Lower leg skin (tissue), 4 donors: ENCODE results near the gene GOLGA5. TPM values are rescaled to one million over a fixed set of nuclear protein-coding genes. Genes with fewer than 3 reads are reported as not detected.

Experiments
- DNase-seq, 2 donors: peaks; one replicate each; pipeline ENCODE4 v3.0.0-alpha.2; 2019; ENCODE audit warnings: low spot score in 2 of 2
- H3K4me3 ChIP-seq: fragments of 200-600 bp; sonication (generic); 2 replicates; pipeline ENCODE4 v1.5.1; 2017; ENCODE audit warnings: mild to moderate bottlenecking, low read depth; ENCODE audit not compliant: poor library complexity, severe bottlenecking
- POLR2A ChIP-seq, 2 donors: fragments of 450-650 bp; IDR thresholded peaks; one replicate each; pipeline ENCODE4 v1.6.1; 2016 to 2017; ENCODE audit warnings: antibody characterized with exemption in 2 of 2, mild to moderate bottlenecking in 1 of 2, moderate library complexity in 1 of 2
- WGBS, 2 donors: methylation state at CpG; one replicate each; pipeline ENCODE4 v1.1.5; 2018; 5-methylcytosine and 5-hydroxymethylcytosine counted together
- intact Hi-C: fragments of 100-400 bp; cut with DNase I; formaldehyde crosslinking; loops from one replicate; pipeline ENCODE4 v1.15.0; 2023; ENCODE audit warnings: low total_unique reads
- total RNA-seq, 4 donors: library from RNA; depleted of rRNA; stranded (reverse); fragments of >200 nt; gene quantifications; one replicate each; pipeline ENCODE4 v1.1.0, GENCODE V29; 2016
- TF ChIP-seq, protein P1 (sequence below), 3 donors: fragments of 450-650 bp; IDR thresholded peaks; one replicate each; pipeline ENCODE4 v1.5.1; 2016; ENCODE audit warnings: antibody characterized with exemption in 3 of 3, mild to moderate bottlenecking in 3 of 3, moderate library complexity in 2 of 3

GOLGA5 gene
- total RNA-seq, 4 donors from 2014 or later, result 32.5 to 43.8 (median 35.9) TPM

DNA sequence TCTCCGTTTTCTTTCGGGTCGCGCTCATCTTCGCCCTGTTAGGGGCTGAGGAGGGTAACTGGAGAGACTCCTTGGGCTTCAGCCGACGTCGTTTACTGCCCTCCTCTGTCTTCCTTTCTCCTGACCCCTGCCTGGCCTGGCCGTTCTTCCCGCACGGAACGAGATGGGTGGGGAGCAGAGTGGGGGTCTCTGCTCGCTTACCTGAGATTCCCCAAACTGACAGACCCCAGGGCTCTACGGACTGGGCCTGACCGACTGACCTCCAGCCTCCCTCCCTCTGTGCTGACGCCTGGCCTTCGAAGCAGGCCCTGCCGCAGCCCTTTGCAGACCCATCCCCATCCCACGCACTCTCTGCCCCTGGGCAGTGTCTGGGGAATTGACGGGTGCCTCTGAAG, 439 bp downstream of the GOLGA5 start:
- WGBS, 2 donors, result 0 to 1% methylated on average over 20 of the region's 20 CpGs
- intact Hi-C loops, result no loop called here
- peak overlapping the region; percentile 95 for H3K4me3 ChIP-seq
- DNase-seq, result peak in 1 of 2 donors; percentile 87
- TF ChIP-seq, protein P1, sequence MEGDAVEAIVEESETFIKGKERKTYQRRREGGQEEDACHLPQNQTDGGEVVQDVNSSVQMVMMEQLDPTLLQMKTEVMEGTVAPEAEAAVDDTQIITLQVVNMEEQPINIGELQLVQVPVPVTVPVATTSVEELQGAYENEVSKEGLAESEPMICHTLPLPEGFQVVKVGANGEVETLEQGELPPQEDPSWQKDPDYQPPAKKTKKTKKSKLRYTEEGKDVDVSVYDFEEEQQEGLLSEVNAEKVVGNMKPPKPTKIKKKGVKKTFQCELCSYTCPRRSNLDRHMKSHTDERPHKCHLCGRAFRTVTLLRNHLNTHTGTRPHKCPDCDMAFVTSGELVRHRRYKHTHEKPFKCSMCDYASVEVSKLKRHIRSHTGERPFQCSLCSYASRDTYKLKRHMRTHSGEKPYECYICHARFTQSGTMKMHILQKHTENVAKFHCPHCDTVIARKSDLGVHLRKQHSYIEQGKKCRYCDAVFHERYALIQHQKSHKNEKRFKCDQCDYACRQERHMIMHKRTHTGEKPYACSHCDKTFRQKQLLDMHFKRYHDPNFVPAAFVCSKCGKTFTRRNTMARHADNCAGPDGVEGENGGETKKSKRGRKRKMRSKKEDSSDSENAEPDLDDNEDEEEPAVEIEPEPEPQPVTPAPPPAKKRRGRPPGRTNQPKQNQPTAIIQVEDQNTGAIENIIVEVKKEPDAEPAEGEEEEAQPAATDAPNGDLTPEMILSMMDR (IDR thresholded peaks at IDR 0.05), result no peak
- no peak for TF ChIP-seq POLR2A (IDR thresholded peaks at IDR 0.05)

- peak overlapping the region; percentile 95 for H3K4me3 ChIP-seq
- 42 to 52% methylated on average over 6 of the region's 6 CpGs for WGBS, 2 donors
- DNase-seq, result no peak
- TF ChIP-seq, protein P1 (IDR thresholded peaks at IDR 0.05), result no peak
- TF ChIP-seq POLR2A (IDR thresholded peaks at IDR 0.05), result no peak
- intact Hi-C loops, result no loop called here
Measured at GRCh38 chr14:92794961-92795360, 856 bp downstream of the GOLGA5 start.

DNA sequence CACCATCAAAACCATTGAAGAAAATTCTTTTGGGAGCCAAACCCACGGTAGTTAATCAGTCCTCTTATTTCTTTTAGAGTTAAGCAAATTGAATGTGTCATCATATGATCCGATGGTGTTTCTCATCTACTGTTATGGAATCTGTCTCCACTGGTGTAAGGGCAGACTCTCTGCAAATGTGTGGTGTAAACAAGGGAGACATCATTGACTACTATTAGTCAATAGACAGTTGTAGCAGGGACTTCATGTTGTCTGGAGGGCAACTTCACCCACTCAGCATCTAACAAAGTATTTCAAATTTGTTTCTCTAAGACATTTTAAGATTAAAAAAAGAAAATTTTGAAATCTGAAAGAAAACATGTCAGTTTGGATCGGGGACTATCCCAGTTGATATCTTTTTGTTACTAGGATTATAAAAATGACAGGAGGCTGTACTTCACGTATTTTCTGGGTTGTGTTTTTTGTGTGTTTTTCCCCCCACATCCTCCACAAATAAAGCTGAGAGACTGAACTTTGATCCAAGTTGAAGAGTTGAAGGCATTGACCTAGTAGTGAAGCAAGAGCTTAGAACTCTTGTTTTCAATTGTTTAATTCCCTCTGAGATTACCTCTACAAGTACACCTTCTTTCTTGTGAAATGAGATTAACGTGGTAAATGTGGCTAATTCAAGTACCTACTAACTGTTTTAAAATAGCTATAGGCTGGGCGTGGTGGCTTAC, 4.0 kb downstream of the GOLGA5 start:
- intact Hi-C loops, result no loop called here
- no peak for DNase-seq
- no peak overlapping the region for H3K4me3 ChIP-seq
- TF ChIP-seq, protein P1 (IDR thresholded peaks at IDR 0.05), result no peak
- no peak for TF ChIP-seq POLR2A (IDR thresholded peaks at IDR 0.05)
- WGBS, 2 donors, result 83 to 89% methylated on average over 6 of the region's 6 CpGs

GRCh38 chr14:92798811-92799210, 4.7 kb downstream of the GOLGA5 start:
- no peak for TF ChIP-seq POLR2A (IDR thresholded peaks at IDR 0.05)
- TF ChIP-seq, protein P1 (IDR thresholded peaks at IDR 0.05), result no peak
- DNase-seq, result no peak
- intact Hi-C loops, result no loop called here
- no peak overlapping the region for H3K4me3 ChIP-seq
- WGBS, 2 donors, result 83 to 95% methylated on average over 10 of the region's 10 CpGs

DNA sequence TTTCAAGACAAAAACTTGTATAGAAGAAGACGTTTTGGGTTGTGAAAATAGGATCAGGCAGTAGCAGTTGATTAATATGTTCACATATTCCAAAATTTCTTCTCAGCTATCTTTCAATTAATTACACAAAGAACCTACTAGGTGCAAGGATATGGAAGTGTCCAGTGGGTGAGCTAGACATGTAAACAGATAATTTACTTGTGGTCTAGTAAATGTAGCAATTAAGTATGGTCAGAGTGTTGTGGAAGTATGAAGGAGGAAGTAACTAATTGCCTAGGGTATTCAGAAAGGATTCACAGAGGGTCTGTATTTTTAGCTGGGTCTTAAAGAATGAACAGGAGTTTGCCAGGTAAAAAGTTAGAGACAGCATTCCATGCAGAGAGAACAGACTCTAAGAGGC, 5.9 kb downstream of the GOLGA5 start:
- H3K4me3 ChIP-seq, result no peak overlapping the region

More for the DNA sequence above, 5.9 kb downstream of the GOLGA5 start:
- no peak for TF ChIP-seq POLR2A (IDR thresholded peaks at IDR 0.05)
- TF ChIP-seq, protein P1 (IDR thresholded peaks at IDR 0.05), result no peak
- intact Hi-C loops, result no loop called here
- WGBS, 2 donors, result 65 to 69% methylated on average over 1 of the region's 1 CpG
- DNase-seq, result no peak
